HG03558 (cell line): ENCODE measurements around the gene PTPRG.

Experiments used
- ATAC-seq: cut with Tn5 transposase; IDR thresholded peaks from one replicate; pipeline ENCODE4 v1.9.1; 2021; ENCODE audit warnings: moderate number of reproducible peaks; ENCODE audit not compliant: unreplicated experiment; ENCODE audit errors: extremely low read depth

Gene PTPRG

DNA sequence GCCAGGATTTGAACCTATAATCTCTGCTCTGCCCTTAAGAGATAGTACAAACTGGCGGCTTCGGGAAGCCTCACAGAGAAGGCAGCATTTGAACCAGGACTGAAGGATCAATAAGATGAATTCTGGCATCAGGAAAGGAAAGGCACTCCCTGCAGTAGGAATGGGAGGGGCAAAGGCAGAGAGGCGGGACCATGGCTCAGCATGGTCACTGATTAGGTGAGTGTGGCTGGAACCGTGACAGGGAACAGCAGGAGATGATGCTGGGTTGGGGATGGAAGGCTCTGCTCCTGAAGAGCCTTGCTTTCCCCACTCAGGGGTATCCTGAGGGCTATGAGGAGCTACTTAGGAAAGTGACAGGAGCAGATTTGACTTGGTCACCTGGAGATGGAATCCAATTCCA, 653.5 kb downstream of the PTPRG start:
- no peak for ATAC-seq

DNA sequence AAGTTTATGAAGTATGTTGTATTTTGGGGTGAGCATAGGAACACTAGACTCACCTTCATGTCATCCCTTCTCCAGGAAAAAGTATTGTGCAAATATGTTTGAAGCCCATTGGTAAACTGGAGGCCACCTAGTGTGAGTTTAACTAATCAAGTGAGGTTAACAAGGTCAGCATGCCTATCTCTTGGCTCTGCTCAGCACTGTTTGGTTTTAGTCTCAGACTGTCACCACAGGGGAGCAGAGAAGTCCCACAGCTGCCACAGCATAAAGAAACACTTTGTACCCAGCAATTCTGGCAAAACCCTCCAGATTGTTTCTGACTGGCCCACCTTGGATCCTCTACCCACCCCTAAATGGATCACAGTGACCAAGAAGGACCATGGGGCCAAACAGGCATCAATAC, 659.2 kb downstream of the PTPRG start:
- ATAC-seq, result no peak

DNA sequence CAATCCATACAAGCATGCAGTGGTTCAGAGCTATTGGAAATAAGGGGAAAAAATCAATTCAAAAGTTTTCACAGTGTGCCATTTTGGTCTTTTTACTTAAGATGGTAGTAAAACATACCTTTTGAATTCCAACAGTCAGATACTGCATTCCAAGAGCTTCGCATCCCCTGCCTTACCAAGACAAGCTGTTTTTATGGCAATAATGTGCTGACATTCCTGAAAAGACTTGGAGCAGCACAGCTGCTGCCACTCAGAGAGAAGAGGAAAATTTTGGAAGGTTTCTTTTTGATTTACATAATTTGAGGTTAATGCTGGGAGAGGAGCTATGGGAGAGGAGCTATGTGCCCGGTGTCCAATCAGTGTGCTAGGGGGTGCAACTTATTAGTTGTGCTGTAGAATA, 663.7 kb downstream of the PTPRG start:
- ATAC-seq, result no peak

DNA sequence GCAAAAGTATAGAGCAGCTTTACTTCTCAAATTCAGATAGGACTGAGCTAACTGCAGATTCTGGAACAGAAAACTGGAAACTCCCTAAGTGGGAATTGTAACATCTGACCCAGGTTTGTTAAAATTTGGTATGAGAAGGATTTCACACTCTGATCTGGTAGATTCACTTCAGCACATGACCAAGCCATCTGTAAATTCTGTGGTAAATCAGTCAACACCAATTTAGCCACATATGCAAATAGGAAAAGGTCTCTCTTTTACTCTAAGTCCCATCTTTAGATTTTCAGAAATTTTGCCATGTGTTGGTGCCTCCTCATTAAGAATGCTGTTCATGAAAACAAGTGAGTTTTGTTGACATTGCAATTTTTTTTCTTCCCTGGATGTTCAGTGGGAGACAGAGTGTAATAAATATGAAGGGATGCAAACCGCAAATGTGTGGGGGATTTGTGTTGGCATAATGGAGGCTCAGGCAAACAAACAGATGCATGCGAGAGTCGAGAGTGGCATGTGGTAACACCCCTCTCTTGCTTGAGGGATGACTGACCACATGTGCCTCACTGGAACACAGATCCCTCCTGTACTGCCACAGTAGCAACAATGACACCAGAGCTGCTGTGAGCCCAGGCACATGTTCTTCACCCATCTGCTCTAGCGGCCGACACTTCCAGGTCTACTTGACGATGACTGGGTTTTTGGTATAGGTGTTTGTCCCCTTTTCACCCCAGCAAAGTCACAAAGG, 665.4 kb downstream of the PTPRG start:
- ATAC-seq, result no peak

- ATAC-seq, result no peak
Measured at GRCh38 chr3:62228467-62228866, 667.1 kb downstream of the PTPRG start.

DNA sequence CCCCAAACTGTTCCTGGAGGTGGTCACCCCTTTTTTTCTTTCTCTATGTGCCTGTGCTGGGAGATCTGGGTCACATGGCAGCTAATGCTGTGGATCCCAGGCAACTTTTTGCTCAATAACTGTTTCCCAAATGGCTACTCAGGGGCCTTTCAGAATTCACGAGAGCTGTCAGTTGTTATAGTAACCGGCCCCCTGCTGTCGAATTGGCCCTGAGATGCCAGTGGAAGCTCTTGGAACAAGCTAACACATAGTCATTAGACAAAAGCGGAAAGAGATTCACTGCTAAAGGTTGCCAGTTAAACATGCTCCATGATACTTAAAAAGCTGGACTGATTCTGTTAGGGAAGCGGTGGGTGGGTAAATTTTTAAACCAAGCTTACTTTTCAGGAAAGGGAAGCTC, 667.8 kb downstream of the PTPRG start:
- ATAC-seq, result no peak

GRCh38 chr3:62229908-62230307, 668.5 kb downstream of the PTPRG start:
- no peak for ATAC-seq

DNA sequence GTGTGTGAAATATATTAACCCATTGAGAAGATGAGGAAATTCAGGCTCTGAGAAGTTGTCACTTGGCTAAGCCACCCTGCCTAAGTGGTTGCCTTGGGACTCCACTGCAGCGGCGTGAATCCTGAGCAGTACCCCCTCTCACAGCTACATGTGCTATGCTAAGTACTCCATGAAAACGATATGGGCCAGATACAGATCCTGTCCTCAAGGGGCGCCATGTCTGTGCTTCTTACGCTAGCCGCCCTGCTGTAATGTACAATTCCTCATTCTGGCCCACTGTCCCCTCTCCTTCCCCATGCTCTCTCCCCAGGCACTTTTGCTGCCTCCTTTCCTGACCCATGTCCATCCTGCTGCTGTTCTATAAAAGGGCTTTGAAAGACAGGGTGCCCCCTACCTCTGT, 671.7 kb downstream of the PTPRG start:
- no peak for ATAC-seq

DNA sequence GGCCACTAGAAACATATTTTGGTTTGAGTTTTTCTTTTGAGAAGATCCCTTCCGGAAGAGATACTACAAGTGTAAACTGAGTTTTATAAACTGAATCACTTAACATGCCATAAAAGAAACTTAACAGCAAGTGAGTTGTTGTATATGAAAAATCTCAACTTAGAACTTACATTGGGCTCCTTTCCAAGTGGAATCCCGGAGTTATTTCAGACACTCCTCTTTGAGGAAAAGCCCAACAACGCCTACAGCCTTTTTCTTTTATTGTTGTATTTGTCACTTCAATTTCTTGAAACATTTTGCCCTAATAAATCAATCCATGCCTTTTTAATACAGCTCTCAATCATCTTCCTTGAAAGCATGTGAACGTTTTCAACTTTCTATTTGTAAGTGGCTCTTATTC, 674.6 kb downstream of the PTPRG start:
- no peak for ATAC-seq

GRCh38 chr3:62237286-62237948, 676.0 kb downstream of the PTPRG start:
- no peak for ATAC-seq

DNA sequence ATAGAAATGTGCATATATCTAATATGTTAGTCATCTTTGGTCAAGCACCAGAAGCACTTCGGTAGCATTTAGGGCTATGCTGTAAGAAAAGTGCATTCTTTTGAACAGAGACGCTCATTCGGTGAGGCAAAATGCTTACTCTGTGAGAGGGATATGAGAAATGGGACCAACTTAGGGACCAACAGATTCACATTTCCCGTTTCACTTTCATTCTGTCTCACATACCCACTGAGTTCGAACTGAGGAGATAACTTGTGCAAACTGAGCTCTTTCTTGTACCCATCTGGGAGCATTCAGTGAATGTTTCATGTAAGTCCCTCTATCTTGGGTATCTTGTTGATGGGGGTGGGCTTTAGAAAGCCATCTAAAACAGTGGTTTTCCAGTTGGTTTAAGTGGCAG, 676.6 kb downstream of the PTPRG start:
- peak; percentile 69 for ATAC-seq

DNA sequence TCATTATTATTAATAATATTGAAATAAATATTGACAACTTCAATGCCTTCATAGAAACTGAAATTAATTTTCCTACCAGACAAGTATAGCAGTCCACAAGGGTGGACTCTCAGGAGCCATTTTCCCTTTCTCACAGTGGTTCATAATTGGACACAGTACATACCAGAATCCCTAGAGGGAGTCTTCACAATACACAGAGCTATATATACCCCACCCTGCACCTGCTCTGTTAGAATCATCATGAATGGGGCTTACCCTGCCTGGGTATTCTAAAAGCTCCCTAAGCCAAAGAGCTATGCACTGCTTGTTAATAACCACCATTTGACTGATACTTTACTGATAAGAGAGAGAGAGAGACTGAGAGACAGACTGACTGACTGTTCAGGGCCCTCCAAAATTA, 677.1 kb downstream of the PTPRG start:
- ATAC-seq, result no peak

DNA sequence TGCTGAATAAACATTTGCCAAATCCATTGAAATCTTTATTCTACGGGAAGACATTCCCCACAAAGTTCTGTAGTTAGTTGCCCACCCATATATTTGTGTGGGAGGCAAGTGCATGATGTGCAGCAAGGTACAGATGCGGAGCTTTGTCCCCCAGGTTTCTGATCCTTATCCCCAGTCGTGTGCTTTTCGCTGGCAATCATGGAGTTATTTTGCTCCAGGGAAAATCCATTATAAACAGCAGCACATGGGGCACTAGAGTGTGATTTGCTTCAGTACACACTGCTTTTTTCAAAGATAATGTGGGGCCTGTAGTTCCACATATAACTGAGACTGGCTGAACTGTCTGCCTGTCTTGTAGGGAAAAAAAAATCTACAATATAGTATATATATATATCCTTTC, 679.9 kb downstream of the PTPRG start:
- ATAC-seq, result no peak

DNA sequence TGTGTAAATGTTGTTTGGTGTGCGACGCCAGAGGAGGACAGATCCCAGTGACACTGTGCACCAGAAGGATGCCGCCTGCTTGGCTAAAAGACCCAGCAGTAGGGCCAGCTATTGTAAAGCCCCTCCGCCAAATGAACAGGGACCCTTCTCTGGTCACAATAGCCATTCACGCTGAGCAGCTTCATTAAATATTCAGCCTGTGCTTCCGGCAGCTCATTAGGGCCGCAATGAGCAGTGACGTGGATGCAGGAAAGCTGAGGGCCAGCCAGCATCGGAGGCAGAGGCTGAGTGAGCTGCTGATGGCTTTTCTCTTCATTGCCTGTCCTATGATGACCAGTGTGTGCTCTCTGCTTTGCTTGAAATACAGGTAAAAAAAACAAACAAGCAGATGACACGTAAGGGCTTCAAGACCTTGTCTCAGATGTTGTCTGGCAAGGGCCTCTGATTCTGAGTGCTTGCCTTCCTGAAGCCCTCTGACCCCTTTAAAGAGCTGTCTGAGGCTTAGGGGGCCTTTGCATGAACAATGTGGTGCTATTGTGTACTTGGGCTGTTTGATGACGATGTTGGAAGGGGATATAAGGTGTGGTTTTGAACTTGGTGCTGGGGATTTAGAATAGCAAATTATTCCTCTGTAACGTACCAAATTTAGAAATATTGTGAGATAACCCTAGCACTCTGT, 681.6 kb downstream of the PTPRG start:
- ATAC-seq, result no peak

DNA sequence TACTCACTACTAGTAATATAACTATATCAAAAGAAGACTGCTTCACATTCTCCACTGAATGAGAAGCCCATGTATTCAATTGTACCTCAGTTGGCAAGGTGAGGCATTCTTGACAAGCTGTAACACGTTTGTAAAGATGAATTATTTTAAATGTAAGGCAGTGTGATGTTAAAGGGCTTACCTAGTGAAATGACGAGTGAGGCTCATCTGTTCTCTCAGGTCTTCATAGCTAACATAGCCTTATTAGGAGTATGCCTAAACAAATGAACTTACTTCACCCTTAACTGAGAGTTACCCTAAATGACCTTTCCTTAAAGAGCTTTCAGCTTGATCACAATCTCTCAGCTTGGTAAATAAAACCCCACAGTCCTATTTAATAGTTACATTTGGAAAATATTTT, 684.7 kb downstream of the PTPRG start:
- ATAC-seq, result no peak

- ATAC-seq, result no peak
Measured at GRCh38 chr3:62246985-62247384, 685.6 kb downstream of the PTPRG start.

- ATAC-seq, result no peak
Measured at GRCh38 chr3:62248734-62249483, 687.5 kb downstream of the PTPRG start.

DNA sequence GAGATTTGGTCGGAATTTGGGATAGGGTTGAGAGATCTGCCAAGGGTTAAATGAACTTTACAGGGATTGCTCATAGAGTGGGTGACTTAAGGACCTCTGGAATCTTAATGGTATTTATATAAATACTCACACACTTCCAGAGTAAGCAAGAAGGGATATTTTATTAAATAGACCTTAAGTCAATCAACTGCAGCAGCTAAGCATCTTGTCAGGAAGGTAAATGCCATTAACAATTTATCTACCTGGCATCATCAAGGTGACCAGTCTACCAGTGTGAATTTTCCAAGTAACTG, 688.1 kb downstream of the PTPRG start:
- ATAC-seq, result no peak

- no peak for ATAC-seq
Measured at GRCh38 chr3:62249855-62250543, 688.6 kb downstream of the PTPRG start.

GRCh38 chr3:62252438-62253157, 691.2 kb downstream of the PTPRG start:
- no peak for ATAC-seq
